Vagina (tissue), 2 donors: ENCODE measurements around the gene ADAMTS2.

Experiments used
- POLR2A ChIP-seq, 2 donors: fragments of 450-650 bp; IDR thresholded peaks; one replicate each; pipeline ENCODE4 v1.6.1; 2017; ENCODE audit warnings: antibody characterized with exemption in 2 of 2, mild to moderate bottlenecking in 2 of 2, moderate library complexity in 2 of 2
- TF ChIP-seq, protein P1 (sequence below), 3 experiments: fragments of 450-650 bp in 2 of 3; fragments of 200-600 bp in 1 of 3; sonication (generic) in 1 of 3; IDR thresholded peaks; one replicate each; pipeline ENCODE4 v1.5.1; 2017 to 2019; ENCODE audit warnings: antibody characterized with exemption in 3 of 3, mild to moderate bottlenecking in 2 of 3, moderate library complexity in 2 of 3

DNA sequence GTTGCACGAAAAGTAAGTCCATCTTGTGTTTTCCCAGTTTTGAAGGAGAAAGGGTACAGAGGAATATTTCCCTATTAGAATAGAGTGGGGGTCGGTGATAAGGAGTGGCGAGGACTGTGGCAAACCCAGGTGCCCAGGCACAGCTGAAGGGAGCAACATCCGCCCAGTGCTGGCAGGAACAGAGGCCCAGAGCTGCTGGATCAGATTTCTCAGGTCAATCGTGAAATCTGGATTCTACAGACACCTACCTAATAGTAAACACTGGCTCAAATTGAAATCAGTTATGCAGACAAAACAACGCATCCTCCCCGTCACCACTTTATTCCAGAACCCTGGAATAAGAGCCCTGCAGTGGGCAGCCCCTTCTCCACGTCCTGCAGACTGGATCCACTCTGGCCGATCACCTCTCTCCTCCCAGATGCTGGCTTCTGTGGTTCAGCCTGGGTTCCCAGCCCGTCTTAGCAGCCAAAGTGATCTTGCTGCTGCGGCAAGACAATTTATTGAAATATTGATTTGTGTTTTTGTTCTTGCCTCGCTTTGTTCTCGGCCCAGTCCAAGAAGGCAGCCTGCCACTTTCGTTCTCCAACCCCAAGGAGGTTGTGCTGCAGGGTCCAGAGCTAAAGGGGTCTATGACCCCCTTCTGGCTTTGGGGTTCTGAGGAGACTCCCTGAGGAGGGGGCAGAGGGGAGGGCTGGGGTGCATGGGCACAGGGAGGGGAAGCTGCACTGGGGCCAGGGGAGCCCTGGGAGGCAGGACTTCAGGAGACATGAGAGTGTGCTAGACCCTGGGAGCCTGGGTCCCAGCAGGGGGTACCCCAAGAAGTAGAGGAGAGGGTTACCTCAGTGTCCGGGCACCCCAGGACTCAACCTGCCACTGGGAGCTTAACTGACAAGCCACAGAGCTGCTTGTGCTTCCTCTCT, 181.8 kb downstream of the ADAMTS2 start:
- TF ChIP-seq, protein P1, sequence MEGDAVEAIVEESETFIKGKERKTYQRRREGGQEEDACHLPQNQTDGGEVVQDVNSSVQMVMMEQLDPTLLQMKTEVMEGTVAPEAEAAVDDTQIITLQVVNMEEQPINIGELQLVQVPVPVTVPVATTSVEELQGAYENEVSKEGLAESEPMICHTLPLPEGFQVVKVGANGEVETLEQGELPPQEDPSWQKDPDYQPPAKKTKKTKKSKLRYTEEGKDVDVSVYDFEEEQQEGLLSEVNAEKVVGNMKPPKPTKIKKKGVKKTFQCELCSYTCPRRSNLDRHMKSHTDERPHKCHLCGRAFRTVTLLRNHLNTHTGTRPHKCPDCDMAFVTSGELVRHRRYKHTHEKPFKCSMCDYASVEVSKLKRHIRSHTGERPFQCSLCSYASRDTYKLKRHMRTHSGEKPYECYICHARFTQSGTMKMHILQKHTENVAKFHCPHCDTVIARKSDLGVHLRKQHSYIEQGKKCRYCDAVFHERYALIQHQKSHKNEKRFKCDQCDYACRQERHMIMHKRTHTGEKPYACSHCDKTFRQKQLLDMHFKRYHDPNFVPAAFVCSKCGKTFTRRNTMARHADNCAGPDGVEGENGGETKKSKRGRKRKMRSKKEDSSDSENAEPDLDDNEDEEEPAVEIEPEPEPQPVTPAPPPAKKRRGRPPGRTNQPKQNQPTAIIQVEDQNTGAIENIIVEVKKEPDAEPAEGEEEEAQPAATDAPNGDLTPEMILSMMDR (IDR thresholded peaks at IDR 0.05): no peak
- no peak for TF ChIP-seq POLR2A (IDR thresholded peaks at IDR 0.05)
